B cell (primary cell): ENCODE results near the gene CEP95. TPM values are rescaled to one million over a fixed set of nuclear protein-coding genes. Genes with fewer than 3 reads are reported as not detected.
A peak's percentile ranks its signal among the peaks of the same experiment; 100 is the strongest.

Source experiments
- ATAC-seq: fragments of 200-7000 bp; cut with Tn5 transposase; one replicate; pipeline ENCODE4 v1.10.0; 2021; ENCODE audit warnings: low read depth, mild to moderate bottlenecking, moderate number of reproducible peaks, moderate library complexity
- CTCF ChIA-PET: fragments of 350-600 bp; sonication (Branson Sonifier 250); formaldehyde crosslinking; loops from one replicate; lab custom pipeline; 2021; ENCODE audit warnings: antibody characterized with exemption, inconsistent platforms; lab: Charles Lee
- POLR2A ChIA-PET: fragments of 350-600 bp; sonication (Branson Sonifier 250); formaldehyde crosslinking; loops from one replicate; lab custom pipeline; 2021; ENCODE audit warnings: antibody characterized with exemption; lab: Charles Lee
- DNase-seq: peaks from one replicate; pipeline ENCODE4 v3.0.0; 2013
- H2AFZ ChIP-seq: 2 replicates; pipeline ENCODE4 v1.6.1; 2012; ENCODE audit warnings: mild to moderate bottlenecking, low read depth, low read length; ENCODE audit not compliant: insufficient read depth, poor library complexity, severe bottlenecking
- H3K27ac ChIP-seq, 2 donors: 1 replicate in 1 of 2; 2 replicates in 1 of 2; pipeline ENCODE4 v1.5.1; 2012 to 2013; ENCODE audit warnings: low read length in 2 of 2, mild to moderate bottlenecking in 2 of 2, moderate library complexity in 1 of 2
- H3K27me3 ChIP-seq, 4 experiments: fragments of 200-600 bp in 1 of 4; sonication (generic) in 1 of 4; replicated peaks in 1 of 4; 1 replicate in 2 of 4; 2 replicates in 2 of 4; pipeline versions ENCODE4 v1.6.1 to v1.7.0; 2013 to 2016; ENCODE audit warnings: low read length in 3 of 4, mild to moderate bottlenecking in 2 of 4, mixed read lengths in 1 of 4, moderate library complexity in 1 of 4; ENCODE audit not compliant: insufficient read depth in 4 of 4, control insufficient read depth in 3 of 4; ENCODE audit errors: control extremely low read depth in 1 of 4
- H3K36me3 ChIP-seq, 2 experiments: replicated peaks in 1 of 2; 1 replicate in 1 of 2; 2 replicates in 1 of 2; pipeline versions ENCODE4 v1.6.1 to v1.7.1; 2013; ENCODE audit warnings: low read length in 1 of 2; ENCODE audit not compliant: insufficient read depth in 2 of 2, control insufficient read depth in 1 of 2; ENCODE audit errors: control extremely low read depth in 1 of 2, extremely low read depth in 1 of 2
- H3K4me1 ChIP-seq, 2 donors: fragments of 200-600 bp in 1 of 2; sonication (generic) in 1 of 2; 1 replicate in 1 of 2; 2 replicates in 1 of 2; pipeline versions ENCODE4 v1.5.1 to v1.6.1; 2013 to 2017; ENCODE audit warnings: low read length in 2 of 2; ENCODE audit not compliant: control insufficient read depth in 2 of 2, insufficient read depth in 2 of 2
- H3K4me2 ChIP-seq: replicated peaks from 2 replicates; pipeline ENCODE3; 2012; ENCODE audit warnings: mild to moderate bottlenecking, low read depth, low read length; ENCODE audit not compliant: poor library complexity, severe bottlenecking
- H3K4me3 ChIP-seq, 5 experiments: fragments of 200-600 bp in 1 of 5; sonication (generic) in 1 of 5; 1 replicate in 3 of 5; 2 replicates in 2 of 5; pipeline versions ENCODE4 v1.5.1 to v1.7.0; 2011 to 2016; ENCODE audit warnings: low read length in 4 of 5, mild to moderate bottlenecking in 4 of 5, low read depth in 2 of 5, control low read depth in 1 of 5, moderate library complexity in 1 of 5; ENCODE audit not compliant: insufficient read depth in 1 of 5; ENCODE audit errors: control extremely low read depth in 1 of 5, extremely low read depth in 1 of 5
- H3K79me2 ChIP-seq: fragments of 200-600 bp; sonication (generic); one replicate; pipeline ENCODE4 v1.6.0; 2016; ENCODE audit warnings: low read length; ENCODE audit not compliant: control insufficient read depth, insufficient read depth
- H3K9ac ChIP-seq: fragments of 200-600 bp; sonication (generic); 2 replicates; pipeline ENCODE4 v1.6.1; 2017; ENCODE audit warnings: mild to moderate bottlenecking, low read length, moderate library complexity
- H3K9me3 ChIP-seq, 3 donors: one replicate each; pipeline versions ENCODE4 v1.6.1 to v1.7.1; 2013; ENCODE audit warnings: low read length in 2 of 3; ENCODE audit not compliant: control insufficient read depth in 2 of 3, insufficient read depth in 1 of 3; ENCODE audit errors: control extremely low read depth in 1 of 3
- H4K20me1 ChIP-seq: 2 replicates; pipeline ENCODE4 v1.6.0; 2012; ENCODE audit warnings: mild to moderate bottlenecking, low read length; ENCODE audit not compliant: insufficient read depth, control insufficient read depth, poor library complexity, severe bottlenecking
- H3K27ac Mint-ChIP-seq: one replicate; pipeline ENCODE4 v1.8.0; 2021; ENCODE audit warnings: mixed read lengths
- H3K27me3 Mint-ChIP-seq: one replicate; pipeline ENCODE4 v1.8.0; 2021; ENCODE audit warnings: mixed read lengths
- H3K4me1 Mint-ChIP-seq: one replicate; pipeline ENCODE4 v1.8.0; 2021; ENCODE audit warnings: mixed read lengths
- H3K4me3 Mint-ChIP-seq: one replicate; pipeline ENCODE4 v1.8.0; 2021; ENCODE audit warnings: mixed read lengths
- H3K9me3 Mint-ChIP-seq: one replicate; pipeline ENCODE4 v1.8.0; 2022; ENCODE audit warnings: mixed read lengths; ENCODE audit not compliant: insufficient read depth
- EZH2 ChIP-seq: IDR thresholded peaks from 2 replicates; pipeline ENCODE4 v1.6.1; 2012; ENCODE audit warnings: borderline replicate concordance, low read depth, mild to moderate bottlenecking, moderate library complexity, low read length; ENCODE audit not compliant: insufficient read depth, poor library complexity, severe bottlenecking
- WGBS: methylation state at CpG from one replicate; pipeline ENCODE4 v1.1.5; 2013; ENCODE audit warnings: missing lambda C conversion rate; ENCODE audit not compliant: insufficient coverage; 5-methylcytosine and 5-hydroxymethylcytosine counted together
- intact Hi-C: fragments of 100-400 bp; cut with micrococcal nuclease; formaldehyde crosslinking; loops from one replicate; pipeline ENCODE4 v1.10.0; 2022
- polyA plus RNA-seq: library from polyadenylated mRNA; depleted of rRNA; stranded (reverse); fragments of >200 nt; gene quantifications from 2 replicates; pipeline ENCODE4 v1.2.3, GENCODE V29; 2012
- total RNA-seq, 2 donors: library from RNA; stranded (reverse); fragments of 120-200 nt in 1 of 2; gene quantifications; 1 replicate in 1 of 2; 2 replicates in 1 of 2; pipeline versions ENCODE4 v1.2.3 to v1.2.4, GENCODE V29; 2013 to 2022
- TF ChIP-seq, protein P1 (sequence below): fragments of 200-600 bp; IDR thresholded peaks from one replicate; pipeline ENCODE4 v1.8.0; 2022; ENCODE audit warnings: antibody characterized with exemption, mild to moderate bottlenecking

CEP95 gene
- total and polyA plus RNA-seq, 2 donors (not counting 1 experiment from before 2014, with no cell fraction given) = 71.1 to 122 TPM

DNA sequence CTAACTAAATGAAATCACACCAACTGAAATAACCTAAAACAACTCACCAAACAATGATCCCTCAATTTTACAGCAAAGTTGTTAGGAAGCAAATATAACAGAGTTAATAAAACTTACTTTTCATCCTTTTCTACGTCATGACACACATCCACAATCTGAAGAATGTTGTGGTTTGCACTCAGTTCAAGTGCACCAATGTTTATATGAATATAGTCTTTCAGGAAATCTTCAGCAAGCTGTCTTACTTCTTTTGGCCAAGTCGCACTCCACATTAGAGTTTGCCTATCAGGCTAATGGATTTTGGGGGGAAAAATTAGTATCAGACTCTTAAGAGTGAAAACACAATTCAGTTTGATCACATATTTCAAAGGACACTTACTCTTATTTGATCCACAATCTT lies 4.0 kb upstream of the CEP95 start:
- no peak overlapping the region for H3K27ac ChIP-seq
- H3K27me3 ChIP-seq = no peaks in the 10 kb centered on the region
- no CpG with 5 or more reads among the region's 2 CpGs for WGBS
- no peak for DNase-seq
- ChIA-PET CTCF (interaction anchor here (0.9 to 5.5 kb wide), 5 partner anchors 10 to 147 kb away, joined by 3 to 125 read pairs (median 5); no protein-coding TSS in a partner anchor), POLR2A (no interaction called here)
- H3K4me3 ChIP-seq = no peak overlapping the region
- intact Hi-C loops = no loop called here
- ATAC-seq = no peak
- peaks cover 74% of the 10 kb centered on the region for H4K20me1 ChIP-seq
- peaks cover 4 to 61% of the 10 kb centered on the region in 2 experiments for H3K36me3 ChIP-seq
- H3K9me3 Mint-ChIP-seq = no peaks in the 10 kb centered on the region
- no peak overlapping the region for H3K9ac ChIP-seq
- no peak for TF ChIP-seq EZH2
- TF ChIP-seq, protein P1, sequence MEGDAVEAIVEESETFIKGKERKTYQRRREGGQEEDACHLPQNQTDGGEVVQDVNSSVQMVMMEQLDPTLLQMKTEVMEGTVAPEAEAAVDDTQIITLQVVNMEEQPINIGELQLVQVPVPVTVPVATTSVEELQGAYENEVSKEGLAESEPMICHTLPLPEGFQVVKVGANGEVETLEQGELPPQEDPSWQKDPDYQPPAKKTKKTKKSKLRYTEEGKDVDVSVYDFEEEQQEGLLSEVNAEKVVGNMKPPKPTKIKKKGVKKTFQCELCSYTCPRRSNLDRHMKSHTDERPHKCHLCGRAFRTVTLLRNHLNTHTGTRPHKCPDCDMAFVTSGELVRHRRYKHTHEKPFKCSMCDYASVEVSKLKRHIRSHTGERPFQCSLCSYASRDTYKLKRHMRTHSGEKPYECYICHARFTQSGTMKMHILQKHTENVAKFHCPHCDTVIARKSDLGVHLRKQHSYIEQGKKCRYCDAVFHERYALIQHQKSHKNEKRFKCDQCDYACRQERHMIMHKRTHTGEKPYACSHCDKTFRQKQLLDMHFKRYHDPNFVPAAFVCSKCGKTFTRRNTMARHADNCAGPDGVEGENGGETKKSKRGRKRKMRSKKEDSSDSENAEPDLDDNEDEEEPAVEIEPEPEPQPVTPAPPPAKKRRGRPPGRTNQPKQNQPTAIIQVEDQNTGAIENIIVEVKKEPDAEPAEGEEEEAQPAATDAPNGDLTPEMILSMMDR = no peak
- no peak overlapping the region for H3K4me2 ChIP-seq
- H3K4me1 Mint-ChIP-seq = peaks cover 66% of the 10 kb centered on the region
- peak overlapping the region; percentile 75 for H3K27ac Mint-ChIP-seq
- H3K27me3 Mint-ChIP-seq = no peaks in the 10 kb centered on the region
- H3K4me3 Mint-ChIP-seq = peak overlapping the region; percentile 40
- no peak overlapping the region for H2AFZ ChIP-seq
- H3K79me2 ChIP-seq = peaks cover 52% of the 10 kb centered on the region
- H3K9me3 ChIP-seq = no peaks in the 10 kb centered on the region
- peaks cover 23 to 27% of the 10 kb centered on the region in 2 donors for H3K4me1 ChIP-seq

DNA sequence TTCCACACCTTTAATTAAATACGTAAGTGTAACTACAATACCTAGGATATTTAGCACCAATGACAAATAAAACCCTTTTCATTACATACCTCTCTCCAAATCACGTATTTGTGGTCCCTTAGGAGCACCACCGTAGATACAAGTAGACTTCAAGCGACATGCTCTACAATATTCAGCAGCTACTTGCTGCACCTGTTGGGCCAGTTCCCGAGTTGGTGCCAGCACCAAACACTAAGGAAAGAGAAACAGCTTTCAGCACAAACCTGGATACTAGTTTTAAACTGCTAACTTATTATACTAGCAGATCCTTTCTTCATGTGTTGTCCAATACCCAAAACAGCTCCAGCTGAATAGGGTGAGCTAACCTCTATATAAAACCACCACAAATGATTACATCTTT lies 3.4 kb upstream of the CEP95 start:
- DNase-seq = peak; percentile 29
- H3K27me3 ChIP-seq = no peaks in the 10 kb centered on the region
- no peaks in the 10 kb centered on the region for H3K9me3 ChIP-seq
- H3K36me3 ChIP-seq = peaks cover 4 to 61% of the 10 kb centered on the region in 2 experiments
- peaks cover 65% of the 10 kb centered on the region for H3K4me1 Mint-ChIP-seq
- H3K27ac Mint-ChIP-seq = peak overlapping the region; percentile 75
- peak overlapping the region; percentile 35 for H3K4me3 Mint-ChIP-seq
- H3K4me1 ChIP-seq = peaks cover 25 to 30% of the 10 kb centered on the region in 2 donors
- H3K27ac ChIP-seq = peak overlapping the region in 1 of 2 donors; percentile 99
- no peaks in the 10 kb centered on the region for H3K9me3 Mint-ChIP-seq
- peaks cover 58% of the 10 kb centered on the region for H3K79me2 ChIP-seq
- peaks cover 74% of the 10 kb centered on the region for H4K20me1 ChIP-seq
- WGBS = 95% methylated on average over 5 of the region's 5 CpGs
- ATAC-seq = no peak
- intact Hi-C loops = no loop called here
- H3K4me2 ChIP-seq = no peak overlapping the region
- H3K27me3 Mint-ChIP-seq = no peaks in the 10 kb centered on the region
- H2AFZ ChIP-seq = no peak overlapping the region
- TF ChIP-seq, protein P1 = no peak
- TF ChIP-seq EZH2 = no peak
- CTCF ChIA-PET = interaction anchor here (4.7 to 5.5 kb wide), 2 partner anchors 12 to 83 kb away, joined by 35 to 125 read pairs; no protein-coding TSS in a partner anchor
- no peak overlapping the region for H3K4me3 ChIP-seq
- H3K9ac ChIP-seq = no peak overlapping the region
- POLR2A ChIA-PET = no interaction called here
